Ovary (tissue), 3 donors: Measurements from ENCODE around the gene PKP3.

Experiments used
- CTCF ChIP-seq, 3 donors: fragments of 450-650 bp in 2 of 3; fragments of 200-600 bp in 1 of 3; IDR thresholded peaks; one replicate each; pipeline versions ENCODE4 v1.5.1 to v1.8.0; 2016 to 2022; ENCODE audit warnings: antibody characterized with exemption in 3 of 3, mild to moderate bottlenecking in 1 of 3
- POLR2A ChIP-seq: fragments of 450-650 bp; IDR thresholded peaks from one replicate; pipeline ENCODE4 v1.6.1; 2017; ENCODE audit warnings: antibody characterized with exemption, mild to moderate bottlenecking, moderate library complexity
- donor health status: DM: no; HTN: no; CAD: no.

GRCh38 chr11:443542-444199, 49.7 kb downstream of the PKP3 start:
- no peak for TF ChIP-seq CTCF (IDR thresholded peaks at IDR 0.05)
- TF ChIP-seq POLR2A: no peak
